Central memory CD8-positive, alpha-beta T cell (primary cell): ENCODE data around the gene ARHGAP44.
"Not testable (repeated sequence)": the region's sequence is repeated elsewhere in the genome, so short reads cannot be mapped to it uniquely, and the experiment has no call there.

Experiments used
- ATAC-seq: fragments of 150-1000 bp; cut with Tn5 transposase; replicated peaks from 2 replicates; pipeline ENCODE4 v1.10.0; 2022; ENCODE audit warnings: mild to moderate bottlenecking, moderate FRiP score, moderate number of reproducible peaks; ENCODE audit not compliant: poor library complexity, severe bottlenecking; ENCODE audit errors: extremely low read depth
- DNase-seq, 2 donors: peaks; one replicate each; pipeline ENCODE4 v3.0.0; 2021; ENCODE audit warnings: low spot score in 2 of 2
- H3K27ac Mint-ChIP-seq: one replicate; pipeline ENCODE4 v1.8.0; 2022; ENCODE audit warnings: low read depth, mild to moderate bottlenecking, moderate library complexity, mixed read lengths
- H3K27me3 Mint-ChIP-seq: one replicate; pipeline ENCODE4 v1.8.0; 2022; ENCODE audit warnings: mixed read lengths
- H3K36me3 Mint-ChIP-seq: one replicate; pipeline ENCODE4 v1.8.0; 2022; ENCODE audit warnings: mild to moderate bottlenecking, moderate library complexity, mixed read lengths; ENCODE audit not compliant: insufficient read depth
- H3K4me1 Mint-ChIP-seq: one replicate; pipeline ENCODE4 v1.8.0; 2022; ENCODE audit warnings: mixed read lengths
- H3K4me3 Mint-ChIP-seq: one replicate; pipeline ENCODE4 v1.8.0; 2022; ENCODE audit warnings: mild to moderate bottlenecking, moderate library complexity, mixed read lengths
- H3K9me3 Mint-ChIP-seq: one replicate; pipeline ENCODE4 v1.8.0; 2022; ENCODE audit warnings: mixed read lengths

The ARHGAP44 gene

DNA sequence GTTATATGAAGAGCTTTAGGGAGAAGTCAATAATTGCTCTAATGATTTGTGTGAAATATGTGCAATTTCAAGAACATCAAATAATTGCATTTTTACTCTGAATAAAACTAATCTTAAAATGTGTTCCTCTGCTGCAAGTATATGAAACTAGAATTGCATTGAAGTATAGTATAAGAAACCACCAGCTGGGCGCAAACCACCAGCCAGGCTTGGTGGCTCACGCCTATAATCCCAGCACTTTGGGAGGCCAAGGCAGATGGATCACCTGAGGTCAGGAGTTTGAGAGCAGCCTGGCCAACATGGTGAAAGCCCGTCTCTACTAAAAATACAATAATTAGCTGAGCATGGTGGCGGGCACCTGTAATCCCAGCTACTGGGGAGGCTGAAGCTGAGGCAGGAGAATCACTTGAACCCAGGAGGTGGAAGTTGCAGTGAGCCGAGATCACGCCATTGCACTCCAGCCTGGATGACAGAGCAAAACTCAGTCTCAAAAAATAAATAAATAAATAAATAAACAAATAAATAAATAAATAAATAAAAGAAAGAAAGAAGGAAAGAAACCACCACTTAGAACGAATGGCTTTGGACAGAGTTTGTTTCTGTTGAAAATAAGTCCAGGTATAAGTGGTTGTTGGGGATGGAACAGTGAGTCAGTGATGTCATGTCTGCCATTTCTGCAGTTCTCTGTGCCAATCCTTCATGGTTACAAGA lies 84.3 kb downstream of the ARHGAP44 start:
- peaks cover 20% of the 10 kb centered on the region for H3K27me3 Mint-ChIP-seq
- DNase-seq, H3K36me3 Mint-ChIP-seq, ATAC-seq, H3K4me3 Mint-ChIP-seq, H3K9me3 Mint-ChIP-seq, H3K4me1 Mint-ChIP-seq, H3K27ac Mint-ChIP-seq: not testable (repeated sequence)

DNA sequence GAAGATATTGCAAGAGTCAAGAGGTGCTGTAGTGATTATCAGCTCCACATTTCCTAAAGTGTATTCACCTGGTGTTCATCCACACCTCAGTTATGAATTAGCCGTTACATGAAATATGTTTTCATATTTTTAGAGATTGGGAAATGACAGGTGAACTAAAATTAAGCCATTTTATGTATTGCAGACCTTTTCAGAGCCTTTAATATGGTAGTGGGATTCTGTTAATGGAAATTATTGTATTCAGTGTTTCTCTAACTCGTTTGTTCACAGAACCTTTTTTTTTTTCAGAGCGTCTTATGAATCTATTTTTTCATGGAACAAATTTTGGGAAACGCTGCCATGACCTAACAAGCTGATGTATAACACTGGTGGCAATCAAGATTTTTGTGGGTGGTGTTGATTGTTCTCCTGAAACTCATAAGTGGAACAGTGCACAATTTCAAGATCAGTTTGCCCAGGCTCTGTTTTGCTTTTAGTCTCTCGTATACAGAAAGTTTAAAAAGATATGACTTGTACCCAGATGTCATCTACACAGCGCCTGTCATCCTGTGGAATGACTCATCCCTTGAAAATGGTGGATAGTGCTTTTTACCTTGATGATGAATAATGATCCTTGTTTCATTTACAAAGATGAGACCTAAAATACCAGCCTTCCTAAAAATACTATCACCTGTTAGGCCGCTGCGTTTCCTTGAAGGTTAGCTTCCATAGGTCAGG lies 88.8 kb downstream of the ARHGAP44 start:
- ATAC-seq (no peak), DNase-seq (no peak)
- Mint-ChIP-seq H3K9me3 (peaks cover 5% of the 10 kb centered on the region), H3K27ac (no peak overlapping the region), H3K36me3 (peaks cover under 1% of the 10 kb centered on the region), H3K27me3 (peaks cover 15% of the 10 kb centered on the region), H3K4me1 (no peaks in the 10 kb centered on the region), H3K4me3 (no peak overlapping the region)

DNA sequence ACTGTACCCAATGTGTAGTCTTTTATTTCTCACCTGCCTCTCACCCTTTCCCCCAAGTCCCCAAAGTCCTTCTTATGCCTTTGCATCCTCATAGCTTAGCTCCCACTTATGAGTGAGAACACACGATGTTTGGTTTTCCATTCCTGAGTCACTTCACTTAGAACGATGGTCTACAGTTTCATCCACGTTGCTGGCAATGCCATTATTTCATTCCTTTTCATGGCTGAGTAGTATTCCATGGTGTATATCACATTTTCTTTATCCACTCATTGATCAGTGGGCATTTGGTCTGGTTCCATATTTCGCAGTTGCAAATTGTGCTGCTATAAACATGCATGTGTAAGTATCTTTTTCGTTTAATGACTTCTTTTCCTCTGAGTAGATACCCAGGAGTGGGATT lies 89.8 kb downstream of the ARHGAP44 start:
- H3K36me3 Mint-ChIP-seq, H3K4me1 Mint-ChIP-seq, H3K27me3 Mint-ChIP-seq: not testable (repeated sequence)

DNA sequence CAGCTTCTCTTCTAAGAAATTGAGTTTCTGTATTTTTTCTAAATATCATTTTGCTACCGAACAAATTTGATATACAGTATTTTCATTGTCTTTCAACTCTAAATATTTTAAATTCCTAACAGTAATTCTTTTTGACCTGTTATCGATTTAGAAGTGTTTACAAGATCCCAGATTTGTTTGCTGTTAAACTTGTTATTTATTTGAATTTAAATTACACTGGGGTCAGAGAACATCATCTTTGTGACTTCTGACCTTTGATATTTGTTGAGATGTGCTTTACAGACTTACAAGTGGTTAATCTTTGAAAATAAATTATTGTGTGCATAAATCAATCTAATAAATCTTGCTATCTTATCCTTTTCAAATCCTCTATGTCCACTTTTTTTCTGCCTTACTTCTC lies 94.2 kb downstream of the ARHGAP44 start:
- Mint-ChIP-seq H3K27me3 (peaks cover 15% of the 10 kb centered on the region), H3K9me3 (peaks cover 5% of the 10 kb centered on the region), H3K4me3 (no peak overlapping the region), H3K27ac (no peak overlapping the region), H3K36me3 (no peaks in the 10 kb centered on the region), H3K4me1 (no peaks in the 10 kb centered on the region)
- no peak for DNase-seq
- no peak for ATAC-seq

More for the DNA sequence above, 89.8 kb downstream of the ARHGAP44 start:
- not testable (repeated sequence) for ATAC-seq, H3K4me3 Mint-ChIP-seq, DNase-seq, H3K27ac Mint-ChIP-seq, H3K9me3 Mint-ChIP-seq

DNA sequence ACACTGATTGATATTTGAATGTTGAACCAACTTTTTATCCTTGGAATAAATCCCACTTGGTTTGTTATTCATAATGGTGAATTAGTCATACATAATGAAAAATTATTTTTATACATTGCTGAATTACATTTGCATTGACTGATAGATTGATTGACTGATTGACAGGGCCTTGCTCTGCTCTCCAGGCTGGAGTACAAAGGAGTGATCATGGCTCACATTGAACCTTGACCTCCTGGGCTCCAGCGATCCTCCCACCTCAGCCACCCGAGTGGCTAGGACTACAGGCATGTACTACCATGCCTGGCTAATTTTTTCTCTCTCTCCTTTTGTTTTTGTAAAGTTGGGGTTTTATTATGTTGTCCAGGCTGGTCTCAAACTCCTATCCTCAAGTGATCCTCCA lies 97.8 kb downstream of the ARHGAP44 start:
- Mint-ChIP-seq H3K27ac (no peak overlapping the region), H3K4me3 (no peak overlapping the region), H3K9me3 (no peaks in the 10 kb centered on the region), H3K36me3 (no peaks in the 10 kb centered on the region), H3K4me1 (no peaks in the 10 kb centered on the region), H3K27me3 (peaks cover 40% of the 10 kb centered on the region)
- ATAC-seq (no peak), DNase-seq (no peak)

DNA sequence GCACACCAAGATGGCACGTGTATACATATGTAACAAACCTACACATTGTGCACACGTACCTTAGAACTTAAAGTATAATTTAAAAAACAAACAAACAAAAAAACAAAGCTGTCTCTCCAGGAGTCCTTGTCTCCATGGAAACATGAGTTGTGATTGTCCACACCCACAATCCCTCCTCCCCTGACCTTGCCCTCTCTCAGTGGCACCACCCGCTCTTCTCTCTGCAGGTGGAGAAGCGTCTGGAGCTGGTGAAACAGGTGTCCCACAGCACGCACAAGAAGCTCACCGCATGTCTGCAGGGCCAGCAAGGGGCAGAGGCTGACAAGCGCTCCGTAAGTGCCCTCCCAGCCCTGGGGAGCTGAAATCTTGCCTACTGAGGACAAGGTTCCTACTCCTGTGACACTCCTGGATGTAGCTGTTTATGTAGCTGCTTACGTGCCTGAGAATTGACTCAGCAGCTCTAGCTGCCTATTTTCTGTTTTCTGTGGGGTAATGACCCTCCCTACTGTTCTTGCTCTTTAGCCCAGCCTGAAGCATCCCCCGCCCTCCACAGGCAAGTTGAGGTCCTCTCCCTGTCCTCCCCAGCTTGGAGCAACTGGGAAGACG lies 107.0 kb downstream of the ARHGAP44 start:
- peaks cover 13% of the 10 kb centered on the region for H3K27me3 Mint-ChIP-seq
- no peaks in the 10 kb centered on the region for H3K36me3 Mint-ChIP-seq
- peaks cover 12% of the 10 kb centered on the region for H3K9me3 Mint-ChIP-seq
- DNase-seq: no peak
- no peaks in the 10 kb centered on the region for H3K4me1 Mint-ChIP-seq
- no peak for ATAC-seq
- H3K4me3 Mint-ChIP-seq: no peak overlapping the region
- H3K27ac Mint-ChIP-seq: no peak overlapping the region

DNA sequence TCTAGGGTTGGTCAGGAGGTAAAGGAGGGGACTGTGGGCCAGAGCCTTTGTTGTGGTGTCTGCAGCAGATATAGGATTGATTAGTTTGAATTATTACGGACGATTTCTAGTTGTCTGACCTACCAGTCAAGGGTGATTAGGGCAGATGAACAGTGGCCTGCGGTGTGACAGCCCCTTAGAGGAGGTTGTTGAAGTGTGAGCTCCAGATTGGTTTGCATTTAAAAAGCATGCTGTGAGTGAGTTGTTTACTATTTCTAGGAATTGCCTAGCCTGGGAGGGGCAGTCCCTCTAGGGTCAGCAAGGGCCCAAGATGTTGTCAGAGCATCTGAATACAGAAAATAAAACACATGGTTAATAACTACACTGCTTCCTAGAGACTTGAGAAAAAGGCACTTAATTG lies 108.8 kb downstream of the ARHGAP44 start:
- Mint-ChIP-seq H3K9me3 (peaks cover 6% of the 10 kb centered on the region), H3K27me3 (peaks cover 28% of the 10 kb centered on the region), H3K4me3 (no peak overlapping the region), H3K27ac (no peak overlapping the region), H3K4me1 (no peaks in the 10 kb centered on the region), H3K36me3 (no peaks in the 10 kb centered on the region)
- no peak for ATAC-seq
- DNase-seq: no peak

DNA sequence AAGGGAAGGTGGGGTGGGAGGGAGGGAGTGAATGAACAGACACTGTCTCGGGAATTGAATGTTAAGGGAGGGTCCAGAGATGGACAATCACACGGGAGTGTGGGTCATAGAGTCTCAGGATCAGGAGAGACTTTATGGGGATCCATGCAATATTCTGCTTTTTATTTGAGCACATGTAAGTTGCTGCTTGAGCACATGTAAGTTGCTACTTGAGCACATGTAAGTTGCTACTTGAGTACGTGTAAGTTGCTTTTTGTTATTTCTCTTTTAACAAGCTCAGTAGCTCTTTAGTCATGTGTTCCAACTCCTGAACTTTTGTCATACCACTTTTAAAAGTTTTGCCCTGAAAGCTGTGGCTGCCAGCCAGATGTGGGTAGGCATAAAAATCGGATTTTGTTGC lies 110.3 kb downstream of the ARHGAP44 start:
- Mint-ChIP-seq H3K4me3 (no peak overlapping the region), H3K27ac (no peak overlapping the region), H3K4me1 (no peaks in the 10 kb centered on the region), H3K36me3 (no peaks in the 10 kb centered on the region), H3K9me3 (peaks cover 4% of the 10 kb centered on the region), H3K27me3 (peaks cover 34% of the 10 kb centered on the region)
- ATAC-seq (no peak), DNase-seq (no peak)

DNA sequence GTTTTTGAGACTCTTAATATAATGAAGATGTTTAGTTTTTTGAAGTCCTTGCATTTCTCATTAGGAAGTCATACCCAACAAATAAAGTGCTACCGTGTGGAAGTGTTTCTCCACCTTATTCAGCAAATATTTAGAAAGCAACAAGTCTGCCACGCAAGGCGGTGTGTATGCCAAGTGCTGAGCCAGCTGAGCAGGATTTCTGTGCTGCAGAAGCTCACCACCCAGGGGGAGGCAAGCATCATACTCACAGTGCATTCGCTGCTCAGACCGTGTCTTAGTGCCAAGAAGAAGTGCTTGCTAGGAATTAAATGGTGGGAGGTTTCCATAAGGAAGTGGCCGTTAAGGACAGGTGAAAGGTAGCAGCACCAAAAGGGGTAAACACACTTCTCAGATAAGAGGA lies 111.2 kb downstream of the ARHGAP44 start:
- Mint-ChIP-seq H3K27ac (no peak overlapping the region), H3K4me1 (no peaks in the 10 kb centered on the region)

DNA sequence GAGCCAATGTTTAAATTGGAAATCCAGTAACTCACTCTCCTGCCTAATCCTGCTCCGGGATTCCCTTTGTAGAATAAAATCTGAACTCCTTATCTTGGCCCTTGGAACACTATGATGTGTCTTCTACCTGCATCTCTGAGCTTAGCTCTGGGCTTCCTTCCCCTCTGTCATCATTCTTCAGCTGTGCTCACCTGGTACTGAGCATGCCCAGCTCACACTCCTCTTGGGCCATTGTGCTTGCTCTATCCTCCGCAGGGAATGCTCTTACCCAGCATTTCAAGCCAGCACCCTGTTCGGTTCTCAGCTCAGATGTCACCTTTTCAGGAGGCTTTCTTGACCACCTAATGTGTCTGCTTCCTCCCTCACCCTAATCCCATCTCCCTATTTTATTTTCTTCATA lies 112.7 kb downstream of the ARHGAP44 start:
- no peaks in the 10 kb centered on the region for H3K4me1 Mint-ChIP-seq
- no peaks in the 10 kb centered on the region for H3K36me3 Mint-ChIP-seq
- H3K27ac Mint-ChIP-seq: no peak overlapping the region
- H3K27me3 Mint-ChIP-seq: peaks cover 38% of the 10 kb centered on the region
- no peak overlapping the region for H3K4me3 Mint-ChIP-seq
- ATAC-seq (no peak), DNase-seq (no peak)
- H3K9me3 Mint-ChIP-seq: peaks cover 6% of the 10 kb centered on the region

More for the DNA sequence above, 111.2 kb downstream of the ARHGAP44 start:
- ATAC-seq (no peak), DNase-seq (no peak)
- H3K36me3 Mint-ChIP-seq: no peaks in the 10 kb centered on the region
- no peak overlapping the region for H3K4me3 Mint-ChIP-seq
- H3K27me3 Mint-ChIP-seq: peaks cover 38% of the 10 kb centered on the region
- H3K9me3 Mint-ChIP-seq: peaks cover 6% of the 10 kb centered on the region

DNA sequence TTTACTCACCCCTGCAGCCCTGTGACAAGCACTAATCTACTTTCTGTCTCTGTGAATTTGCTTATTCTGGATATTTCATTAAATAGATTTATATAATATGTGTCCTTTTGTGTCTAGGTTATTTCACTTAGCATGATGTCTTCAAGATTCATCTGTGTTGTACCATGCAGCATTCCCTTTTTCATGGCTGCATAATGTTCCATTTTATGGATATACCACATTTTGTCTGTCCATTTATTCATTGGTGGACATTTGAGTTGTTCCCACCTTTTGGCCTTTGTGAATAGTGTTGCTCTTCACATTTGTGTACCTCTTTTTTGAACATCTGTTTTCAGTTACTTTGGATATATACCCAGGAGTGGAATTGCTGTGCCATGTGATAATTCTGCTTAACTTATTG lies 118.2 kb downstream of the ARHGAP44 start:
- H3K27me3 Mint-ChIP-seq: peaks cover 43% of the 10 kb centered on the region
- ATAC-seq (no peak), DNase-seq (no peak)
- H3K9me3 Mint-ChIP-seq: peaks cover 6% of the 10 kb centered on the region
- no peak overlapping the region for H3K27ac Mint-ChIP-seq
- H3K4me1 Mint-ChIP-seq: no peaks in the 10 kb centered on the region
- H3K36me3 Mint-ChIP-seq: peaks cover 2% of the 10 kb centered on the region
- H3K4me3 Mint-ChIP-seq: no peak overlapping the region

DNA sequence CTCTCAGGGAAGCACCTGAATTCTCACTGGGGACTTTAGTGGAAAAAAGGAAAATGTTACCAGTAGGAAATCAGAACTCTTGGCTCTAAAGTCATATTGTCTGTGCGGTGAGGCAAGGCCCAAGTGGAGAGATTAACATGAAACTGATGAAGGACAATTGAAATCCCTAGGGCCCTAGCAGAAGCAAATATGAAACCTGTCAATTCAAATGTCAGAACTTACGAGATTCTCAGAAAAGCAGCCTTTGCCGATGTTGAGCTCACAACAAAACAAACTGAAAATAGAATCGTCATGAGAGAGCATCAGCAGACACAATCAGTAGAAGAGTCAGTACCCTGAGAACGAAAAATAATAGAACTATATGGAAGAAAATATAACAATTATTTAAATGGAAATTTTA lies 119.7 kb downstream of the ARHGAP44 start:
- peaks cover 37% of the 10 kb centered on the region for H3K27me3 Mint-ChIP-seq
- ATAC-seq (no peak), DNase-seq (no peak)
- no peak overlapping the region for H3K27ac Mint-ChIP-seq
- no peaks in the 10 kb centered on the region for H3K4me1 Mint-ChIP-seq
- peaks cover 2% of the 10 kb centered on the region for H3K36me3 Mint-ChIP-seq
- H3K4me3 Mint-ChIP-seq: no peak overlapping the region
- peaks cover 6% of the 10 kb centered on the region for H3K9me3 Mint-ChIP-seq

DNA sequence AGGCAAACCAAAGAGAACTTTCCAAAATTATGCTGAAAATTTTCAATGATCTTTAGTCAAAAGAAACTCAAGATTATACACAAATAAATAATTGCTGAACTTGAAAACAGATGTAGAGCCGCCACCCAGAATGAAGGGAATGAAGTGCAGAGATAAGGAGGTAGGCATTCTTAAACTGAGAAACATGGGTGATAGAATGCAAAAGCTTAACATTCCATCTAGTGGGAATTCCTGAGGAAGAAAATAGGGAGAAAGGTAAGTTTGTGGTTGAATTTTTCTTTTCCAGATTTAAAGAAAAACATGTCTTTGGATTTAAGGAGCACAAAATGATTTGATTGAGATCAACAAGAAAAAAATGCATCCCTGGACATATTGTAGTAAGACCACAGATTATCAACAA lies 120.2 kb downstream of the ARHGAP44 start:
- Mint-ChIP-seq H3K4me3 (no peak overlapping the region), H3K27me3 (peaks cover 33% of the 10 kb centered on the region), H3K9me3 (peaks cover 3% of the 10 kb centered on the region), H3K4me1 (no peaks in the 10 kb centered on the region), H3K36me3 (peaks cover 2% of the 10 kb centered on the region), H3K27ac (no peak overlapping the region)
- DNase-seq (no peak), ATAC-seq (no peak)
